Measurements from ENCODE around the gene KCNN1. TPM values are rescaled to one million over a fixed set of nuclear protein-coding genes. Genes with fewer than 3 reads are reported as not detected.
"Not testable (repeated sequence)": the region's sequence is repeated elsewhere in the genome, so short reads cannot be mapped to it uniquely, and the experiment has no call there.

Gene KCNN1
- total RNA-seq, 1 donor from 2014 or later: under 0.01 TPM

DNA sequence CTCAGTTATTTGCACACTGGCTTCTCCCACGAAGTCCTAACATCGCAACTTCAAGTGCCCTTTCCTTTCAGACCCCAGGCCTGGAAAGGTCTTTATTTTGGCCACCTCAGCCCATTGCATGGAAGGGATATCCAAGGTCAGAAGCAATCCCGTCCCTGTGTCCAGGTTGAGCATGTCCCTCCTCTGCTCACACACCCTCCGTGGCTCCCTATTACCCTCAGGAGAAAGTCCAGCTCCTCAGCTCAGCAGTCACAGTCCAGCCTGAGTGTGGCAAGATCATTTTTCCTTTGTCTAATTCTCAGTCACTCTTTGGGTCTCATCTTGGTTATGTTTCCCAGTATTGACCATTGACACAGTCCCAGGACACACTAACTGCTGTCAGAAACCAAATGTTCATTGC is 60.2 kb downstream of the KCNN1 start:
- no peak for DNase-seq (ENCODE audit: low read depth in 2 of 2)

DNA sequence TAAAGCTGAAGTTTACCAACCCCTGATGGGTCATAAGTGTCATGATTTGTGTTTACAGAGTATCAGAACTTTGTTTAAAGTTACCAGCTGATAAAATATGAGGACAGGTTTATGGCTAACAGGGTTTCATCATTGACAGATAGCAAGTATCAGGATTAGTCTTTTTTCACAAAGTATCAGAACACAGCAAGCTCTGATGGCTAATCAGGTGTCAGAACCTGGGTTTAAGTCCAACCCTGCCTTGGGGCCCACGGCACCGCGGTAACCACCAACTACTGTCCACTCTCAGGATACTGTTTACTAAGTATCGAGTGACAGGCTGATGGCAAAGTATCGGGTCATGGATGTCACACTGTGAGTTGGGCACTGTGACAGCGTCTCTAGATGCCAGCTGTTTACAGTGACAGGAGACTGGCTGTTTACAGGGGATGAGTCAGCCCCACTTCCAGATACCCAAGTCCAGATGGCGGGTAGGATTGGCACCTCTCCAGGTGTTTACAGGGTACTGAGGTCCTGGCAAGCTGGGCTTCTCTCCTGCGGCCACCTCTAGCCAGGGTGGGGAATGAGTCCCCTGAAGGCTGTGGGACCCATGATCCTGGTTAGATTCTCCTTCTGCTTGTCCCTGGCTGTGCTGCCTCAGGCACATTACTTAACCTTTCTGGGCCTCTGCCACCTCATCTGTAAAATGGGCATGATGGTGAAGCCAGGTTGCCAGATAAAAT is 62.9 kb downstream of the KCNN1 start:
- peak; percentile 65 to 72 for DNase-seq (ENCODE audit: low read depth in 2 of 2)

DNA sequence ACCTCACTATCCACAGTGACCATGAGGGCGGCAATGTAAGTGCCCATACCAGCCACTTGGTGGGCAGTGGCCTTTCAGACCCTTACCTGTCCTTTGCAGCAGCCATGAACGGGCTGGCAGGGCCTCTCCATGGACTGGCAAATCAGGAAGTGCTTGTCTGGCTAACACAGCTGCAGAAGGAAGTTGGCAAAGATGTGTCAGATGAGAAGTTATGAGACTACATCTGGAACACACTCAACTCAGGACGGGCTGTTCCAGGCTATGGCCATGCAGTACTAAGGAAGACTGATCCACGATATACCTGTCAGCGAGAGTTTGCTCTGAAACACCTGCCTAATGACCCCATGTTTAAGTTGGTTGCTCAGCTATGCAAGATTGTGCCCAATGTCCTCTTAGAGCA is 64.5 kb downstream of the KCNN1 start:
- DNase-seq (ENCODE audit: low read depth in 2 of 2): not testable (repeated sequence)

- not testable (repeated sequence) for DNase-seq (ENCODE audit: low read depth in 2 of 2)
Observed at GRCh38 chr19:18032102-18032501, 65.2 kb downstream of the KCNN1 start.

- DNase-seq (ENCODE audit: low read depth in 2 of 2): no peak
Observed at GRCh38 chr19:18041054-18041453, 74.1 kb downstream of the KCNN1 start.

GRCh38 chr19:18043676-18044075 is 76.8 kb downstream of the KCNN1 start:
- DNase-seq (ENCODE audit: low read depth in 2 of 2): no peak

DNA sequence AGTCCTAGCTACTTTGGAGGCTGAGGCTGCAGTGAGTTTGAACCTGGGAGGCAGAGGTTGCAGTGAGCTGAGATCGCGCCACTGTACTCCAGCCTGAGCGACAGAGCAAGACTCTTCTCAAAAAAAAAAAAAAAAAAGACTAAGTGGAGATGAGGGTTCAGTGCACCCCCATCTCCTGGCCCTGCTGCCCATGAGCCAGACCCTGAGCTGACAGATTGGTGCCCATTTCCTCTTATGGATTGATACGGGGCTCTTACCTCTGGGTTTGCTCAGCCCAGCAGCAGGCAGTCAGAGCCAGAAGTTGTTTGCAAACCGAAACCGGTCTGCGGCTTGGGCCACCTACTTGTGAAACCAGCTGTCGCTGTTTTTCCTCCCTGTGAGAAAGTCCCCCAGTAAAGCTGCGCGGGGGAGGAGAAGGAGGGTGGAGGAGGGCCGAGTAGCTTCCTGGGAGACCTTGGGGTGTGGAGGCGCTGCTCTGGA is 78.0 kb downstream of the KCNN1 start:
- peak; percentile 58 to 61 for DNase-seq (ENCODE audit: low read depth in 2 of 2)

GRCh38 chr19:18045307-18046050 is 78.6 kb downstream of the KCNN1 start:
- DNase-seq (ENCODE audit: low read depth in 2 of 2): no peak

GRCh38 chr19:18046059-18046718 is 79.3 kb downstream of the KCNN1 start:
- DNase-seq (ENCODE audit: low read depth in 2 of 2): peak; percentile 51 to 59

GRCh38 chr19:18049385-18049784 is 82.5 kb downstream of the KCNN1 start:
- DNase-seq (ENCODE audit: low read depth in 2 of 2): peak; percentile 43 to 98

Other genes with a start within 250 kb of the KCNN1 start
- 26.0 and 39.7 TPM in 2 replicates for gene MAP1S, start 247.6 kb upstream of the KCNN1 start, total RNA-seq
- 0.20 and 0.65 TPM in 2 replicates for gene FCHO1, start 215.6 kb upstream of the KCNN1 start, total RNA-seq
- 0.22 TPM in 1 of 2 replicates, not detected in the other for gene B3GNT3, start 172.0 kb upstream of the KCNN1 start, total RNA-seq
- gene INSL3, start 145.6 kb upstream of the KCNN1 start, total RNA-seq: not detected in 2 replicates
- gene JAK3, start 119.1 kb upstream of the KCNN1 start, total RNA-seq: 0.79 and 2.0 TPM in 2 replicates
- gene RPL18A, start 107.2 kb upstream of the KCNN1 start, total RNA-seq: 1,225 and 1,496 TPM in 2 replicates
- gene SLC5A5, start 95.2 kb upstream of the KCNN1 start, total RNA-seq: not detected in 2 replicates
- gene CCDC124, start 34.1 kb upstream of the KCNN1 start, total RNA-seq: 29.0 and 33.1 TPM in 2 replicates
- gene ARRDC2, start 41.1 kb downstream of the KCNN1 start, total RNA-seq: 42.5 and 115 TPM in 2 replicates
- under 0.01 and 0.22 TPM in 2 replicates for gene IL12RB1, start 119.8 kb downstream of the KCNN1 start, total RNA-seq
- 1.1 and 2.0 TPM in 2 replicates for gene MAST3, start 130.7 kb downstream of the KCNN1 start, total RNA-seq
- gene PIK3R2, start 186.1 kb downstream of the KCNN1 start, total RNA-seq: 1.5 and 1.6 TPM in 2 replicates
- 4.4 TPM in 2 replicates for gene IFI30, start 206.7 kb downstream of the KCNN1 start, total RNA-seq
- gene MPV17L2, start 226.1 kb downstream of the KCNN1 start, total RNA-seq: 6.3 and 8.1 TPM in 2 replicates
- gene RAB3A, start 236.9 kb downstream of the KCNN1 start, total RNA-seq: 0.22 and 0.40 TPM in 2 replicates